VCaP (cell line): ENCODE measurements around the gene SMYD3.

Source experiments
- H3K27ac ChIP-seq: fragments of 450-650 bp; 2 replicates; pipeline ENCODE4 v1.5.1; 2017
- CTCF ChIP-seq: fragments of 450-650 bp; conservative IDR thresholded peaks from 2 replicates; pipeline ENCODE4 v1.5.1; 2017; ENCODE audit warnings: mild to moderate bottlenecking, moderate library complexity

Gene SMYD3

DNA sequence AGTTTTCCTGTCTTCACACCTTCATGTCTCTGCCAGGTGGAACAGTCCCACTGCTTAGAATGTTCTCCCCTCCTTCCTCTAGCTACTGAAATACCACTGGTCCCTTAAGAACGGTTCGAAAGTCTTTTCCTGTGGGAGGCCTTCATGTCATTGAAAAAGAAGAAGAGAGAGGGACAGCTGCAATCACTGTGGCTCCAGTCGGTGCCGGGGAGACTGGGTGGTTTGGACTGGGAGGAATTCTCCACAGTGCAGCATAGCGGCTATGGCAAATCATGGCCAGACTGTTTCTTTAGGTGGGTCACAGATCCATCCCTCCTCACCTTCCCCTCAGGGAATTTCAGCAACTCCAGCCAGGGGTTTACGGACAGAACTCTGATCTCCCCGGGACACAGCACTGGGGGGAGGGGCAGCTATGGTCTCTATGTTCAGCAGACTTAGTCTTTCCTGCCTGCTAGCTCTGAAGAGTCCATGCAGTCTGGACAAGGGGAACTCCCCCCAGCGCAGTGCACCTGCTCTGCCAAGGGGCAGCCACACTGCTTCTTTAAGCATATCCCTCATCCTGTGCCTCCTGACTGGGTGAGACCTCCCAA, 567.2 kb downstream of the SMYD3 start:
- no peak for TF ChIP-seq CTCF
- H3K27ac ChIP-seq = no peak overlapping the region

DNA sequence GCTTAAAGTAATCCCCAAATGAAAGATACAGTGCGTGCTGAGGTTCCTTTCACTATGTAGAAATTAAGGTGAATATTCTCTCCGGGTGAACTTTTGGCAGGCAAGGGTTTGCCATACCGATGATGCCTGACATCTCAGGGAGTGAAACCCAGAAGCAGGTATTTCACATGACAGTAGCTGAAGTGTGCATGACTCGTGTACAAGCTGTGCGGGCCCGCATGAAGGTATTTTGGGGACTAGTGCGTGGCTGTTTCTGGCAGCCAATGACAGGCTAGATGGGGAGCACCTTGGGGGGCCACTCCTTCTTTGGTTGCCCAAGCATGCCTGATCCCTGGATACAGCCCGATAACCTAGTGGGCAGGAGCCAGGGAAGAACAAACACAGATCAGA, 569.0 kb downstream of the SMYD3 start:
- no peak for TF ChIP-seq CTCF

GRCh38 chr1:245937316-245938045, 569.6 kb downstream of the SMYD3 start:
- no peak for TF ChIP-seq CTCF
- no peak overlapping the region for H3K27ac ChIP-seq

More for the DNA sequence above, 569.0 kb downstream of the SMYD3 start:
- no peak overlapping the region for H3K27ac ChIP-seq

DNA sequence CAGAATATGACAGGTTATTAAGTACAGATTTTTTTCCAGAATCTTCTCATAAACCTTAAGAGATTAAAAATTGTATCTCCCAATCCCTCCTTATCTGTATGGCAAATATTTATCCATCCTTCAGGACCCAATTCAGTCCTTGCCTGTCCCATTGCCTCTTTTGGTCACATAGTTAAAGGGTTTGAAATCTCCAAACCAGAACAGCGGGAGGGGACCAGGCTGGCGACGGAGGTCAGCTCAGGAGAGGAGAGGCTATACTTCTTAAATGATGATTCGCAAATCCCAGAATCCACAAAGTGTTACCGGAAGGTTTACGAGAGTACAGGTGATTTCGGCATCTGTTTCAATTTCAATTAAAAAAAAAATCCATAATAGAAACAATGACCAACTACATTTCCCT, 572.7 kb downstream of the SMYD3 start:
- no peak overlapping the region for H3K27ac ChIP-seq
- TF ChIP-seq CTCF = no peak

DNA sequence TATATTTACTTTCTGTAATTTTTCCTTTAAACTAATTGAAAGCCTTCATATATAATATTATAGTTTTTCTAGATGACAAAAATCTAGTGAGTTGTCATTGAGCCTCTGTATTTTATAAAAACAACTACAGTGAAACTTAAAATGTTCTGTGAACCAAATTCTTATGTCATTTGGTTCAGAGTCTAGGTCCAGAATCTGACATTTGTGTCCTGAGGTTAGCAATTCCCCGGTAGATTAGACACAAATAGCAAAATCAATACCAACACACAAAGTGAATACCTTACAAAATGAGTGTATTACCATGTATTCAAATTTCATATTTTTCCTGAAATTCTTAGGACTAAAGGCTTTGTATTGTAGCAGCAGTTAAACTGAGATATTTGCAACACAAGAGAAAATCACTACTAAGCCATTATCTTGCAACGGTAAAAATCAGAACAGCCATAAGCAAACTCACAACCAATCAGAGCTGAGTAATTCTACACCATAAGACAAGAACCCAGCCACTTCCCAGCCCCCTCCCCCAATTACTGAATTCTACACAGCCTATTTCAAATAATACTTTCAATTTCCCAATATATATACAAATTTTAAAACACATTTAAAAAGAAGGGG, 573.5 kb downstream of the SMYD3 start:
- no peak for TF ChIP-seq CTCF
- no peak overlapping the region for H3K27ac ChIP-seq

GRCh38 chr1:245932302-245932972, 574.6 kb downstream of the SMYD3 start:
- no peak for TF ChIP-seq CTCF
- H3K27ac ChIP-seq = no peak overlapping the region

DNA sequence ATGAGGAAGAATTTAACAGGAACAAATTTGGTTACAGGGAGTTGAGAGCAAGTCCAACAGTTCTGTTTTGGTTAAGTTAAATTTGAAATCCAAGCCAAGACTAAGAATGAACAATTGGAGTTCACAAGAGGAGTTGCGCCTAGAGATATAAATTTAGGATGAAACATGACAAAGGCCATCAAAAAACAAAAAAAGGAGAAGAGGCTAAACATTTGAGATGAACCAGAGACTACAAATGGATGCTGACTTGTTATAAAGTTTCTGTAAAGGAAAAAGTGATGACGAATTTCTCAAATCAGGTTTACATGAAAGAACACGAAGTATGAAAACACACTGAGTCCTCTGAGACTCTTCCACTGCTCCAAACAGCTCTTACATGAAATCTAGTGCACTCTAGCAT, 575.6 kb downstream of the SMYD3 start:
- no peak for TF ChIP-seq CTCF
- no peak overlapping the region for H3K27ac ChIP-seq
